HCT116 (cell line): ENCODE measurements around the gene DOCK2. TPM values are rescaled to one million over a fixed set of nuclear protein-coding genes. Genes with fewer than 3 reads are reported as not detected.

ENCODE experiments used
- ATAC-seq: fragments of 200-7000 bp; cut with Tn5 transposase; 2 replicates; pipeline ENCODE4 v1.9.1; 2020; ENCODE audit warnings: mild to moderate bottlenecking, moderate library complexity
- BruUV-seq: library from RNA; stranded (reverse); fragments of 400-500 nt; replicated peaks from 2 replicates; lab custom pipeline; 2021; lab: Mats Ljungman, UMichigan
- CTCF ChIA-PET: fragments of 300-600 bp; sonication (Branson Sonifier 250); formaldehyde crosslinking; loops from one replicate; lab custom pipeline; 2021; ENCODE audit warnings: antibody characterized with exemption; lab: Charles Lee
- POLR2A ChIA-PET: fragments of 300-600, 350-600 bp; sonication (Branson Sonifier 250); formaldehyde crosslinking; loops from one replicate; lab custom pipeline; 2021; ENCODE audit warnings: antibody characterized with exemption; lab: Charles Lee
- RAD21 ChIA-PET, 2 experiments: fragments of 300-600 bp; sonication (Branson Sonifier 250); formaldehyde crosslinking; loops; one replicate each; lab custom pipeline; 2023; ENCODE audit warnings: low total read pairs in 2 of 2; ENCODE audit not compliant: uncharacterized antibody in 2 of 2, unreplicated experiment in 2 of 2, low non-redundant PET in 1 of 2; lab: Charles Lee
- DNase-seq: peaks from one replicate; pipeline ENCODE4 v3.0.0-alpha.2; 2010; ENCODE audit warnings: low read depth, low spot score
- H2AFZ ChIP-seq: fragments of 200-600 bp; shearing (Covaris generic), sonication (generic); 2 replicates; pipeline ENCODE4 v1.6.1; 2017; ENCODE audit warnings: low read depth, mixed run types, mixed read lengths, antibody characterized with exemption, low read length; ENCODE audit not compliant: poor library complexity, severe bottlenecking
- H3K27ac ChIP-seq: 2 replicates; pipeline ENCODE4 v1.5.1; 2012; ENCODE audit warnings: low read depth, low read length
- H3K27me3 ChIP-seq: fragments of 200-600 bp; sonication (generic); 2 replicates; pipeline ENCODE4 v1.6.1; 2016; ENCODE audit warnings: mixed run types, low read length, mixed read lengths; ENCODE audit not compliant: insufficient read depth
- H3K36me3 ChIP-seq, 2 experiments: fragments of 200-500 bp in 1 of 2; fragments of 200-600 bp in 1 of 2; sonication (Bioruptor generic) in 1 of 2; sonication (generic) in 1 of 2; 2 replicates each; pipeline versions ENCODE4 v1.5.1 to v1.6.1; 2014 to 2016; ENCODE audit warnings: low read length in 2 of 2, inconsistent platforms in 1 of 2, mixed read lengths in 1 of 2, mixed run types in 1 of 2; ENCODE audit not compliant: insufficient read depth in 2 of 2, control insufficient read depth in 1 of 2
- H3K4me1 ChIP-seq, 2 experiments: fragments of 200-600 bp in 1 of 2; sonication (generic) in 1 of 2; 2 replicates each; pipeline versions ENCODE4 v1.5.1 to v1.6.1; 2012 to 2017; ENCODE audit warnings: low read length in 2 of 2, inconsistent platforms in 1 of 2, mild to moderate bottlenecking in 1 of 2, mixed read lengths in 1 of 2, mixed run types in 1 of 2, moderate library complexity in 1 of 2; ENCODE audit not compliant: insufficient read depth in 2 of 2, control insufficient read depth in 1 of 2
- H3K4me2 ChIP-seq: fragments of 200-600 bp; sonication (generic); 2 replicates; pipeline ENCODE4 v1.6.1; 2017; ENCODE audit warnings: mixed run types, low read length, mixed read lengths
- H3K4me3 ChIP-seq, 2 experiments: fragments of 200-600 bp in 1 of 2; sonication (generic) in 1 of 2; replicated peaks in 1 of 2; 2 replicates each; pipeline ENCODE4 v1.5.1; 2011 to 2016; ENCODE audit warnings: low read length in 2 of 2, control low read depth in 1 of 2, low read depth in 1 of 2, mild to moderate bottlenecking in 1 of 2, mixed read lengths in 1 of 2, mixed run types in 1 of 2
- H3K79me2 ChIP-seq: fragments of 200-600 bp; sonication (generic); 2 replicates; pipeline ENCODE4 v1.6.1; 2017; ENCODE audit warnings: mild to moderate bottlenecking, mixed run types, low read length, moderate library complexity, mixed read lengths; ENCODE audit not compliant: insufficient read depth
- H3K9ac ChIP-seq: fragments of 200-600 bp; sonication (generic); 2 replicates; pipeline ENCODE4 v1.6.1; 2016; ENCODE audit warnings: low read length, mixed read lengths
- H3K9me2 ChIP-seq: fragments of 200-600 bp; sonication (generic), shearing (Covaris generic); 2 replicates; pipeline ENCODE4 v1.6.1; 2017; ENCODE audit warnings: mixed run types, mild to moderate bottlenecking, moderate library complexity; ENCODE audit not compliant: insufficient read depth
- H3K9me3 ChIP-seq, 2 experiments: fragments of 200-500 bp in 1 of 2; fragments of 200-600 bp in 1 of 2; sonication (Bioruptor generic) in 1 of 2; sonication (generic) in 1 of 2; 2 replicates each; pipeline ENCODE4 v1.6.1; 2014 to 2017; ENCODE audit warnings: low read length in 2 of 2, mixed read lengths in 2 of 2, inconsistent platforms in 1 of 2, low read depth in 1 of 2, mild to moderate bottlenecking in 1 of 2, mixed run types in 1 of 2, moderate library complexity in 1 of 2; ENCODE audit not compliant: control insufficient read depth in 1 of 2, insufficient read depth in 1 of 2
- H4K20me1 ChIP-seq: fragments of 200-600 bp; sonication (generic), shearing (Covaris generic); 2 replicates; pipeline ENCODE4 v1.6.1; 2017; ENCODE audit warnings: mixed run types, mild to moderate bottlenecking, moderate library complexity; ENCODE audit not compliant: insufficient read depth
- CBX3 ChIP-seq: IDR thresholded peaks from 2 replicates; pipeline ENCODE4 v1.6.1; 2012; ENCODE audit warnings: low read depth
- ELF1 ChIP-seq: IDR thresholded peaks from 2 replicates; pipeline ENCODE4 v1.6.1; 2012; ENCODE audit warnings: low read depth, borderline replicate concordance
- FOSL1 ChIP-seq: IDR thresholded peaks from 2 replicates; pipeline ENCODE4 v1.6.1; 2012; ENCODE audit warnings: low read depth
- JUND ChIP-seq: IDR thresholded peaks from 2 replicates; pipeline ENCODE4 v1.6.1; 2012
- POLR2A ChIP-seq: IDR thresholded peaks from 2 replicates; pipeline ENCODE4 v1.7.0; 2011; ENCODE audit warnings: borderline replicate concordance; ENCODE audit not compliant: insufficient read depth, insufficient read length; ENCODE audit errors: extremely low read depth
- SRF ChIP-seq: IDR thresholded peaks from 2 replicates; pipeline ENCODE4 v1.6.1; 2012; ENCODE audit warnings: low read depth
- TCF7L2 ChIP-seq: IDR thresholded peaks from 2 replicates; pipeline ENCODE4 v1.7.0; 2011; ENCODE audit warnings: borderline replicate concordance, inconsistent platforms; ENCODE audit not compliant: insufficient read depth, insufficient read length; ENCODE audit errors: extremely low read depth
- YY1 ChIP-seq: IDR thresholded peaks from 2 replicates; pipeline ENCODE4 v1.6.1; 2011; ENCODE audit warnings: low read length, low read depth, moderate library complexity, mild to moderate bottlenecking; ENCODE audit not compliant: insufficient replicate concordance; ENCODE audit errors: extremely low read depth
- intact Hi-C: fragments of 100-400 bp; cut with micrococcal nuclease; formaldehyde crosslinking; loops from 2 replicates; pipeline ENCODE4 v1.10.0; 2022
- total RNA-seq: library from RNA; stranded (reverse); gene quantifications from one replicate; pipeline ENCODE4 v1.2.1, GENCODE V29; 2021; ENCODE audit not compliant: unreplicated experiment
- TF ChIP-seq, protein P1 (sequence below): IDR thresholded peaks from 2 replicates; pipeline ENCODE4 v1.6.1; 2011; ENCODE audit warnings: mild to moderate bottlenecking, low read length, moderate library complexity; ENCODE audit not compliant: insufficient replicate concordance; ENCODE audit errors: extremely low read depth
- TF ChIP-seq, protein P2 (sequence below), 3 experiments: fragments of 200-600 bp in 1 of 3; sonication (generic) in 1 of 3; IDR thresholded peaks in 2 of 3; conservative IDR thresholded peaks in 1 of 3; 2 replicates each; pipeline ENCODE4 v1.5.1; 2012 to 2017; ENCODE audit warnings: low read depth in 2 of 3, low read length in 2 of 3, antibody characterized with exemption in 1 of 3, borderline replicate concordance in 1 of 3, control low read depth in 1 of 3, mild to moderate bottlenecking in 1 of 3, mixed read lengths in 1 of 3, mixed run types in 1 of 3, moderate library complexity in 1 of 3; ENCODE audit not compliant: insufficient read depth in 1 of 3

Gene DOCK2
- total RNA-seq, 1 experiment from 2014 or later = 0.89 TPM

DNA sequence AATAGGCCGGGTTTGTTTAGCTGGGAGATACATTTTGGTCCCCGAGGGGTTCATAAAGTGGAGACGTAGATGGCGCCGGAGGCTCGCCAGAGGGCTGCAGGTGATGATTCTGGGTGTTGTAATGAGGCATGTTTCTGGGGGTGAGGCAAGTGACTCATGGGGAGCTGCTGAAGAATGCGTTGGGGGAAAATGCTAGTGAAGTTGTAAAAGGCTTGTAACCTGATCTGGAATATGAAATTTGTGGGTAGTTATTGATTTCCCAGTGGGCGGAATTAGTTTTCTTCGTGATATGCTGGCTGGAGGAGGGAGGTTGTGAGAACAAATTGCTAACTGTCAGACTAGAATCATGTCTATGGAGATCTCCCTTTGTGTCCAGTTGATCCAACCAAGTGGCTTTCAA, 158.3 kb downstream of the DOCK2 start (continued):
- TF ChIP-seq, protein P1, sequence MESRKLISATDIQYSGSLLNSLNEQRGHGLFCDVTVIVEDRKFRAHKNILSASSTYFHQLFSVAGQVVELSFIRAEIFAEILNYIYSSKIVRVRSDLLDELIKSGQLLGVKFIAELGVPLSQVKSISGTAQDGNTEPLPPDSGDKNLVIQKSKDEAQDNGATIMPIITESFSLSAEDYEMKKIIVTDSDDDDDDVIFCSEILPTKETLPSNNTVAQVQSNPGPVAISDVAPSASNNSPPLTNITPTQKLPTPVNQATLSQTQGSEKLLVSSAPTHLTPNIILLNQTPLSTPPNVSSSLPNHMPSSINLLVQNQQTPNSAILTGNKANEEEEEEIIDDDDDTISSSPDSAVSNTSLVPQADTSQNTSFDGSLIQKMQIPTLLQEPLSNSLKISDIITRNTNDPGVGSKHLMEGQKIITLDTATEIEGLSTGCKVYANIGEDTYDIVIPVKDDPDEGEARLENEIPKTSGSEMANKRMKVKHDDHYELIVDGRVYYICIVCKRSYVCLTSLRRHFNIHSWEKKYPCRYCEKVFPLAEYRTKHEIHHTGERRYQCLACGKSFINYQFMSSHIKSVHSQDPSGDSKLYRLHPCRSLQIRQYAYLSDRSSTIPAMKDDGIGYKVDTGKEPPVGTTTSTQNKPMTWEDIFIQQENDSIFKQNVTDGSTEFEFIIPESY = no peak
- TF ChIP-seq YY1 (no peak), POLR2A (no peak)

DNA sequence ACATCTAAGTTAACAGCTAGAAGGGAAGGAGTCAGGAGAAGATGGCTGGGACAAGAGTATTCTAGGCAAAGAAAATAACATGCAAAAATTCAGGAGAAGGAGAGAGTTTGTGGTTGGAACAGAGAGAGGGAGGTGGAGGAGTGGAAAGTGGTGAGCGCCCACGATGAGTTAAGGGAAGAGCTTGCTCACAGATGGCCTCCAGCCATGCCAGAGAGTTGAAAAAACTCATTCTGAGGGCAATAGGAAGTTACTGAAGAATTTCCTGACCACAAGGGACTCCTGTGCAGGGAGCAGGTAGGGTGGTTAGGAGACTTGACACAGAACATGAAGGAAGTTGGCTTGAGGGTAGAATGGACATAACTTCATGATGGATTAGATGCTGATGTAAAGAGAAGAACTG, 159.7 kb downstream of the DOCK2 start:
- no peak for DNase-seq
- Histone ChIP-seq H3K27ac (no peak overlapping the region), H3K4me2 (no peak overlapping the region), H3K27me3 (peaks cover 41% of the 10 kb centered on the region; the same call in 1 of the 2 replicates), H2AFZ (no peak overlapping the region), H3K9me2 (no peaks in the 10 kb centered on the region), H3K79me2 (no peaks in the 10 kb centered on the region), H3K36me3 (no peaks in the 10 kb centered on the region), H3K4me1 (no peaks in the 10 kb centered on the region), H4K20me1 (no peaks in the 10 kb centered on the region), H3K9me3 (no peaks in the 10 kb centered on the region), H3K4me3 (no peak overlapping the region), H3K9ac (no peak overlapping the region)
- ChIA-PET POLR2A (no interaction called here), CTCF (no interaction called here), RAD21 (no interaction called here)
- no peak for TF ChIP-seq CBX3
- ATAC-seq = no peak
- no TSS peak for BruUV-seq
- intact Hi-C loops = no loop called here

DNA sequence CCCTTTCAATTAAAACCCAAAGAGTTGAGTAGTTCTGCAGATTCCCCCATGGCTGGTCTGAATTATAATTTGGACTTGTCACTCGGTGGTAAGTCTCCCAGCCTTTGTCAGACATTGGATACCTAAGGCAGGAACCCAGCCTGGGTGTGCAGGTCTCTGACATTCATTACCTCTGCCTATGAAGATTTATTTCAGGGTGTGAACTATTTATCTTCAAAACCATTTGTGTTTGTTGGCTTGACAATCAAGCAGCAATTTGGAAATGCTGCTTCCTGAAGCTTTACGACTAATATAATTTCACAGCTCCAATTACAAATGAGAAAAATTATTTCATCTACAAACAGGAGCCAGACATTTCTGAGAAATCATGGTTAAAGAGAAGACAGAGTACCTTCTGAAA, 160.5 kb downstream of the DOCK2 start:
- no peak for DNase-seq
- intact Hi-C loops = no loop called here
- ChIA-PET RAD21 (no interaction called here), CTCF (no interaction called here), POLR2A (no interaction called here)
- Histone ChIP-seq H3K9ac (no peak overlapping the region), H3K4me1 (no peaks in the 10 kb centered on the region), H3K27me3 (peaks cover 38% of the 10 kb centered on the region; the same call in 1 of the 2 replicates), H4K20me1 (no peaks in the 10 kb centered on the region), H3K9me3 (no peaks in the 10 kb centered on the region), H3K9me2 (no peaks in the 10 kb centered on the region), H3K79me2 (no peaks in the 10 kb centered on the region), H3K36me3 (no peaks in the 10 kb centered on the region), H3K4me3 (no peak overlapping the region), H3K4me2 (no peak overlapping the region), H2AFZ (no peak overlapping the region), H3K27ac (no peak overlapping the region)
- no peak for ATAC-seq
- TF ChIP-seq JUND (no peak), CBX3 (no peak), FOSL1 (no peak), SRF (no peak), TCF7L2 (no peak), ELF1 (no peak)
- TF ChIP-seq, protein P1 = no peak
- TF ChIP-seq, protein P2, sequence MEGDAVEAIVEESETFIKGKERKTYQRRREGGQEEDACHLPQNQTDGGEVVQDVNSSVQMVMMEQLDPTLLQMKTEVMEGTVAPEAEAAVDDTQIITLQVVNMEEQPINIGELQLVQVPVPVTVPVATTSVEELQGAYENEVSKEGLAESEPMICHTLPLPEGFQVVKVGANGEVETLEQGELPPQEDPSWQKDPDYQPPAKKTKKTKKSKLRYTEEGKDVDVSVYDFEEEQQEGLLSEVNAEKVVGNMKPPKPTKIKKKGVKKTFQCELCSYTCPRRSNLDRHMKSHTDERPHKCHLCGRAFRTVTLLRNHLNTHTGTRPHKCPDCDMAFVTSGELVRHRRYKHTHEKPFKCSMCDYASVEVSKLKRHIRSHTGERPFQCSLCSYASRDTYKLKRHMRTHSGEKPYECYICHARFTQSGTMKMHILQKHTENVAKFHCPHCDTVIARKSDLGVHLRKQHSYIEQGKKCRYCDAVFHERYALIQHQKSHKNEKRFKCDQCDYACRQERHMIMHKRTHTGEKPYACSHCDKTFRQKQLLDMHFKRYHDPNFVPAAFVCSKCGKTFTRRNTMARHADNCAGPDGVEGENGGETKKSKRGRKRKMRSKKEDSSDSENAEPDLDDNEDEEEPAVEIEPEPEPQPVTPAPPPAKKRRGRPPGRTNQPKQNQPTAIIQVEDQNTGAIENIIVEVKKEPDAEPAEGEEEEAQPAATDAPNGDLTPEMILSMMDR (IDR thresholded peaks at IDR 0.05 in 2 of 3, conservative IDR thresholded peaks at IDR 0.05 in 1 of 3; ENCODE audit: borderline replicate concordance in 1 of 3, insufficient read depth in 1 of 3, low read depth in 2 of 3, low read length in 2 of 3) = no peak
- no TSS peak for BruUV-seq
